Activated CD8-positive, alpha-beta memory T cell treated with anti-CD3 and anti-CD28 coated beads for 1 hour (primary cell): ENCODE results near the gene SLC25A30.
A peak's percentile ranks its signal among the peaks of the same experiment; 100 is the strongest.
"Not testable (repeated sequence)": the region's sequence is repeated elsewhere in the genome, so short reads cannot be mapped to it uniquely, and the experiment has no call there.

Experiments used
- DNase-seq, 2 donors: peaks; one replicate each; pipeline ENCODE4 v3.0.0-alpha.2; 2020; ENCODE audit warnings: low read depth in 1 of 2; ENCODE audit errors: extremely low read depth in 1 of 2

SLC25A30 gene

DNA sequence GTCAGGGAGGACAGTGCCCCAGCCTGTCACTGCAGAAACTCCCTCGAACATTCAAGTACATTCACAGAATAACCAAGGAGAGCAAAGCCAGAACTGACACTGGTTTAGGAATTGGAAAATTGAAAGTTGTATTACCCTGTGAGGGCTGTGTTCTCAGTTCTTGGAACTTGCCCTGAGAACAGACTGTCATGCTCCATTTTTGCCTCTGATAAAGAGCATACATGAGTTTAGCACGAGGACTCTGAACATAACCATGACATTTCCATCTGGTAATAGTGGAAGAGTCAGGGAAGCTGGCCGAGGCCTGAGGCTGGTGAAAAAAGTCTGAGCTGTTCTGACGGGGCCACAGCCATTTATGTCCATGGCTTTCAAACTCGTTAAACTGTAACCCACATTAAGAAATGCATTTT, 15.2 kb upstream of the SLC25A30 start:
- DNase-seq = no peak

GRCh38 chr13:45432737-45433380, 14.7 kb upstream of the SLC25A30 start:
- no peak for DNase-seq

DNA sequence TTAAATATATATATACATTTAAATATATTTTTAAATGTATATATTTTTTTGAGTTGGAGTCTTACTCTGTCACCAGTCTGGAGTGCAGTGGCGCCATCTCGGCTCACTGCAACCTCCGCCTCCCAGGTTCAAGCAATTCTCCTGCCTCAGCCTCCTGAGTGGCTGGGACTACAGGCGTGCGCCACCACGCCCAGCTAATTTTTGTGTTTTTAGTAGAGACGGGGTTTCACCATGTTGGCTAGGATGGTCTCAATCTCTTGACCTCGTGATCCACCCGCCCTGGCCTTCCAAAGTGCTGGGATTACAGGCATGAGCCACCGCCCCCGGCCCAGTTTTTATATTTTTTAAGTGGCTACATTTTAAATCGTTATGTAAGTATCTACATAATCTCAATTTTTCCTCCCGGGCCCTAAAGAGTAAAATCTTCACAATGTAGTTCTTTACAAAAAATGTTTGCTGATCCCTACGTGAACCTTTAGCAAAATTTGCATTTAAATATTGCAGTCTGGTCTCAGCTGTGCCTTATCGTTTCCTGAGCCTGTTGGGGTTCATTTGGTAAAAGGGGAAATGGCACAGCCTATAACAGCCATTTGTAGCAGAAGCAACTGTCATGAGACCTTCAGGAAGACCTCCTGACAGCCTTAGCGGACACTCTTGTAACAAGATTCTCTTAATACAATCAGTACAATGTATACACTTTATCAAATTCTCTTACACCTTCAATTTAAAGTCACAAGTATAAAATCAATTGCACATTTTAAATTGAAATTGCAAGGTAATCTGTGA, 8.1 kb upstream of the SLC25A30 start:
- DNase-seq = not testable (repeated sequence)

DNA sequence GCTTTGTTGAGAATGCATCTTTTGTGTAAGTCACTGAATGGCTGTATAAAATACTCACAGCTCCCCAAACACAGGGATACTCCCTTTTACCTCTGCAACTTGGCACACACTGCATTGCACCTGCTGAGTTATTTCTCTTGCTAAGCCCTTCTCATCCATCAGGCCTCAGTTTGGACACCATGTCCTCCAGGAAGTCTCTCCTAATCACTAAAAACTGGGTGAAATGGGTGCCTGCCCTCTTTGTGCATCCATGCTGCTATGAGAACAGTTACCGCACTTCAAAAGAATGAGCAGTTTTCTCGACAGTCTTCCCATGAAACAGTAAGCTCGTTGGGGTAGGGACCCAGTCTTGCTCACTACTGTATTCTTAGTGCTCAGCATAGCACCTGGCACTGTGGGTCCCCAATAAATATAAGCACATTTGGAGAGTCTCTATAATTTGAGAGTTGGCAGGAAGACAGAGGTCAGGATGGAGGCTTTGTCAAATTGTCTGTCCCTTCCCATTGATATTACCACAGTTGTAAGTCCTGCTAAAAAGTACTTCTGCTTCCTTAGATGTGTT, 4.6 kb upstream of the SLC25A30 start:
- no peak for DNase-seq

DNA sequence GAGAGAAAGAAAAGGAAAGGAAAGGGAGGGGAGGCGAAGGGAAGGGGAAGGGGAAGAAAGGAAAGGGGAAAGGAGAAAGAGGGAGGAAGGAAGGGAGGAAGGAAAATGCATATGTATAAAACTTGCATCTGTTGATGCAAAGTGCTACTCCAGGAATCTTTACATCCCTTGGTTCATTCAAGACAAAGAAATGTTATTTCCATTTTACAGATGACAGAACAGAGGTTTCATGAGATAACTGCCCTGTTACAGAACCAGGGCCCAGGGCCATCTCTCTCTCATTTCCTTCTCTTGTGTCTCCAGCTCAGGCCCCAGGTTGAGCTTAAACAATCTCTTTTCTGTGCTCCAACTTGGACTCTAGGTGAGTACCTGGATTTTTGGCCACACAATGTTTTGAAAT, 1.8 kb upstream of the SLC25A30 start:
- no peak for DNase-seq

GRCh38 chr13:45419389-45419788, 1.2 kb upstream of the SLC25A30 start:
- not testable (repeated sequence) for DNase-seq

DNA sequence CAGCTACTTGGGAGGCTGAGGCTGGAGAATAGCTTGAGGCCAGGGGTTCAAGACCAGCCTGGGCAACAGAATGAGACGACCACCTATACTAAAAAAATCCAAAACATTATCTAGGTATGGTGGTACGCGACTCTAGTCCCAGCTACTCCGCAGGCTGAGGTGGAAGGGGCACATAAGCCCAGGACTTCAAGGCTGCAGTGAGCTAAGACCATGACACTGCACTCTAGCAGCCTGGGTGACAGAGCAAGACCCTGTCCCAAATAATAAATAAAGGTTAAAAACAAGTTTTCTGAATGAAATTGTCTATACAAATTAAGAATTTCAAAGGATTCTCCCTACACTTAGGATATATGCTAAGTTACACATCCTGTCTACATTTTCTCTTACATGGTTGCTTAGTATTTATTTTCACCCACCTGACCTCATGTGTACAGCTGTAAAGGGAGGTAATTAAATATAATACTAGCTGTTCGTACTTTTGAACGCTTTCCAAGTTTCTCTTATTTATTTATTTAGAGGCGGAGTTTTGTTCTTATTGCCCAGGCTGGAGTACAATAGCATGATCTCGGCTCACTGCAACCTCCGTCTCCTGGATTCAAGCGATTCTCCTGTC, 1.6 kb downstream of the SLC25A30 start:
- DNase-seq = no peak

GRCh38 chr13:45415112-45415511, 3.1 kb downstream of the SLC25A30 start:
- DNase-seq = no peak

- DNase-seq = no peak
These were observed 4.3 kb downstream of the SLC25A30 start for GRCh38 chr13:45413826-45414307.

GRCh38 chr13:45412274-45413049, 5.7 kb downstream of the SLC25A30 start:
- no peak for DNase-seq

GRCh38 chr13:45411631-45412030, 6.5 kb downstream of the SLC25A30 start:
- DNase-seq = no peak

DNA sequence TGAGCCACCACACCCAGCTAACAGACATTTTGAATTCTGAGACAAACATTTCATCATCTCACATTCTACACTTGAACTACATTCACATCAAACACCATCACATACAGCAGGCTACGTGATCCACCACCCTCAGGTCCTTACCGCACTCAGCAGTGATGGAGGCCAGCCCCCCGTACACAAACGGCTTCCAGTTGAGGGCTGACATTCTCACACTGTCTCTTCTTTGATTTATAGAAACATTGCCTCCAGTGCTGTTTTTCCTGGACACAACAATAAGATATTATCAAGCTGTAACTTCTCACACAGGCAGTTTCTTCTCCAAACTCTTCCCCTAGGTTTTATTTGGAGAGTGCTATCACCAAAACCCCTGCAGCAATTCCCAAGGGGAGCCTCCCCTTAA, 7.0 kb downstream of the SLC25A30 start:
- no peak for DNase-seq

- no peak for DNase-seq
These were observed 7.7 kb downstream of the SLC25A30 start for GRCh38 chr13:45410466-45410865.

DNA sequence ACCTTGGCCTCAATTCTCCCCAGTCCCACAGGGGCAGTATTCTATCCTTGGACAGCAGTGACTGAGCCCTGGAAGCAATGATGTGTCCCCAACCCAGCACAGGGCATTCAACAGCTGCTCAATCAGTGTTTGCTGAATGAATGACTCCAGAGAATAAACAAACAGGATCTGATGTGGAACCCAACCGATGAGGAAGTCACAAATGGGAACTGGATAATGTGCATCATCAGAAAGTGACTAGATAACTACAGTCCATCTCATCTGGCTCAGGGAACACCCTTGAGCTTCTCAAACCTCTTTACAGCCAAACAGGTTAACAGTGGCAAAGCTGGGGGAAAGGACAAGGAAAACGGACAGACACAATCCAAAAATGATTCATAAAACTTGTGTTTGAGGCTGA, 8.2 kb downstream of the SLC25A30 start:
- DNase-seq = no peak

GRCh38 chr13:45406421-45406820, 11.8 kb downstream of the SLC25A30 start:
- no peak for DNase-seq

GRCh38 chr13:45403081-45403480, 15.1 kb downstream of the SLC25A30 start:
- no peak for DNase-seq

DNA sequence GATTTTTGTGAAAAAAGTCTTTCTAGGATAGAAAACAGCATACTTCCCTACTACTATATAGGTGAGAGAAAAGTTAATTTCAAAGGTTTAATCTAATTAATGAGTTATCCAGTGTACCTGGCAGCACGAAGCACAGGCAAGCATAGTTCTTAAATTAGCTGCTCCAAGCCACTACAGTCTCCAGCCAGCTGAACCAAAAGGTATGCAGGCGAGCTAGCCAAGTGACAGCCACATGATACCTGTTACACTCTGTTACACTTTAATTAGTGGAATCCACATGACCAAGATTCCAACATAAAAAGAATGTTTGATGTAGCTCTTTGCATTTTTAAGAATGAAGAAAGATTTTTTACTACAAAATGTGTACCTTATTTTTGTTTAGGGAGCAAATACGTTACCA, 15.5 kb downstream of the SLC25A30 start:
- DNase-seq = no peak

GRCh38 chr13:45401314-45401713, 16.9 kb downstream of the SLC25A30 start:
- DNase-seq = no peak

- peak in 1 of 2 donors; percentile 32 for DNase-seq
These were observed 19.3 kb downstream of the SLC25A30 start for GRCh38 chr13:45398877-45399276.

DNA sequence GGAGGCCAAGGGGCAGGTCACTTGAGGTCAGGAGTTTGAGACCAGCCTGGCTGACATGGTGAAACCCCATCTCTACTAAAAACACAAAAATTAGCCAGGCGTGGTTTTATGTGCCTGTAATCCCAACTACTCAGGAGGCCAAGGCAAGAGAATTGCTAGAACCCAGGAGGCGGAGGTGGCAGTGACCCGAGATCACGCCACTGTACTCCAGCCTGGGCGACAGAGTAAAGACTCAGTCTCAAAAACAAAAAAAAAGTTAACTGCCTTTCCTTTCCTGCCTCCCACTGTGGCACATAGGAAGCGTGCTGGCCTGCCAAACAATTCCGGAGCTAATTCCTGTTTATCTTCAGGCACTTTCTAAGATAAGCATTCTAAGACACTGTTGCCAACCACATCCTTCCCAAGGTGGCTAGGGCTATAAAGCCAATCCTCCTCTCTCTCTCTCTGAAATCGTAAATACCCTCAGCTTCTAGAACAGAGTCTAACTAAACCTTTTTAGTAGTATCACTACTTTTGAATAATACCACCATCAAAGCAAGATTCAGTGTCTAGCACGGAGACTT, 21.6 kb downstream of the SLC25A30 start:
- no peak for DNase-seq
